T-helper 9 cell (primary cell): Measurements from ENCODE around the gene RPL6.
"Not testable (repeated sequence)": the region's sequence is repeated elsewhere in the genome, so short reads cannot be mapped to it uniquely, and the experiment has no call there.

Source experiments
- DNase-seq: peaks from one replicate; pipeline ENCODE4 v3.0.0-alpha.2; 2020

Gene RPL6

DNA sequence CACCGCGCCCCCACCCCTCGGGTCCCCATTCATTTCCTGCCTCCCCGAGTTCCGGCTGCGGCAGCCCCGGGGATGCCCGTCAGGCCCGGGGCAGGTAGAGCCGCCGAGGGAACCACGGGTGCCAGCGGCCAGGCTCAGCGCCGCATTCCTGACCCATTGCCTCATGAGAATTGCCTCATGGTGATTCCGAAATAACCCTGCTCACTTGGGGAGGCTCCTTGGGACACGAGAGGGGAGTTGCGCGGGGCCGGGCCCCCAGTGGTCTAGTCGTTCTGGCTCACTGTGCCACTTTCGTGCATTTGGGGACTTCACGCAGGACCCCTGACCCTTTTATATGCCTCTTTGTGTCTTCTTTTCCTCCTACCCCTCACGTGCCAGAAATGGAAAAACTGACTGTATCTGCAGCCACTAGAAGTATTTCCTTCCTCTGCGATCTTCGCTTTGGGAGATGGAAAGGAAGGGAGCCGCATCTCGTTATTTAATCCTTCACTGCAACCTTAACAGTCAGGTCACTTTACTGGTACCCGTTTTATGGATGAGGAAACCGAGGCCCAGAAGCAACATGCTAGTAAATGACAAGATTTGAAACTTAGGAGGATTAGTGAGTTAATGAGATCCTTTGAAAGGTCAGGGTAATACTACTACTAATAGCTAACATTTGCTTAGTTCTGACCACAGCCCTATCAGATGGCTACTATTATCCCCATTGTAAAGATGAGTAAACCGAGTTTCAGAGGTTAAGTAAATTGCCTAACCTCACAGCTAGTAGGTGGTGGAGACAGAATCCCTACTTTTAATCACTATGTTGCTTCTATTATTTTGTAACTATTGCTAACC is 10.1 kb upstream of the RPL6 start:
- DNase-seq: no peak

DNA sequence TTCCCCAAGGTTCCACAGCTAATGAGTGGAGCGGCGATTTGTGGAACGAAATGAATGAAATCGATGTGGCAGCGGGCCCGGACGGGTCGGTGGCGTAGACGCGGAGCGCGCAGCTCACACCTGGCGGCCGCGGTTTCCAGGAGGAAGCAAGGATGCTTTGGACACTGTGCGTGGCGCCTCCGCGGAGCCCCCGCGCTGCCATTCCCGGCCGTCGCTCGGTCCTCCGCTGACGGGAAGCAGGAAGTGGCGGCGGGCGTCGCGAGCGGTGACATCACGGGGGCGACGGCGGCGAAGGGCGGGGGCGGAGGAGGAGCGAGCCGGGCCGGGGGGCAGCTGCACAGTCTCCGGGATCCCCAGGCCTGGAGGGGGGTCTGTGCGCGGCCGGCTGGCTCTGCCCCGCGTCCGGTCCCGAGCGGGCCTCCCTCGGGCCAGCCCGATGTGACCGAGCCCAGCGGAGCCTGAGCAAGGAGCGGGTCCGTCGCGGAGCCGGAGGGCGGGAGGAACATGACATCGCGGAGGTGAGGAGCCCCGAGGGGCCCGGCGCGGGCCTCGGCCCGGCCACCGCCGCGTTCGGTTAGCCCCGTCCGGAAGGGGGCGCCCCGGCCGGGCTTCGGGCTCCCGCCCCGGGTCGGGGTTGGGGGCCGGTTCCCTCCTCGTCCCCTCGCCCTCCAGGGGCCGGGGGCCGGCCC is 9.3 kb upstream of the RPL6 start, which contains the start of gene PTPN11:
PTPN11 (plus strand) TSS at position 340 of the 689 bp plus-strand sequence; CDS start at position 505, 165 bp downstream.
- peak; percentile 89 for DNase-seq

DNA sequence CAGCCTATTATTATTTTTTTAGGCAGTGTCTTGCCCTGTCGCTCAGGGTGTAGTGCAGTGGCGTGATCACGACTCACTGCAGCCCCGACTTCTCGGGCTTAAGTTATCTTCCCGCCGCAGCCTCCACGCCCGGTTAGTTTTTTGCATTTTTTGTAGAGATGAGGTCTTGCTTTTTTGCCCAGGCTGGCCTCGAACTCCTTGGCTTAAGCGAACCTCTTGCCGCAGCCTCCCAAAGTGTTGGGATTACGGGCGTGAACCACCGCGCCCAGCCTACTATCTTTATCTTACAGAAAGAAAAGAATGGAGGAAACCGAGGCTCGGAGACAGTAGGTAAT is 8.8 kb upstream of the RPL6 start:
- no peak for DNase-seq

DNA sequence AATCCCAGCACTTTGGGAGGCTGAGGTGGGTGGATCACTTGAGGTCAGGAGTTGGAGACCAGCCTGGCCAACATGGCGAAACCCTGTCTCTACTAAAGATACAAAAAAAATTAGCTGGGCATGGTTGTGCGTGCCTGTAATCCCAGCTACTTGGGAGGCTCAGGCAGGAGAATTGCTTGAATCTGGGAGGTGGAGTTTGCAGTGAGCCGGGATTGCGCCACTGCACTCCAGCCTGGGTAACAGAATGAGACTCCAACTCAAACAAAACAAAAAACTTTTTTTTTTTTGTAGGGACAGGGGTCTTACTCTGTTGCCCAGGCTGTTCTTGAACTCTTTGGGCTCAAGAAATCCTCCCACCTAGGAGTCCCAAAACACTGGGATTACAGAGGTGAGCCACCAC is 6.1 kb upstream of the RPL6 start:
- not testable (repeated sequence) for DNase-seq

DNA sequence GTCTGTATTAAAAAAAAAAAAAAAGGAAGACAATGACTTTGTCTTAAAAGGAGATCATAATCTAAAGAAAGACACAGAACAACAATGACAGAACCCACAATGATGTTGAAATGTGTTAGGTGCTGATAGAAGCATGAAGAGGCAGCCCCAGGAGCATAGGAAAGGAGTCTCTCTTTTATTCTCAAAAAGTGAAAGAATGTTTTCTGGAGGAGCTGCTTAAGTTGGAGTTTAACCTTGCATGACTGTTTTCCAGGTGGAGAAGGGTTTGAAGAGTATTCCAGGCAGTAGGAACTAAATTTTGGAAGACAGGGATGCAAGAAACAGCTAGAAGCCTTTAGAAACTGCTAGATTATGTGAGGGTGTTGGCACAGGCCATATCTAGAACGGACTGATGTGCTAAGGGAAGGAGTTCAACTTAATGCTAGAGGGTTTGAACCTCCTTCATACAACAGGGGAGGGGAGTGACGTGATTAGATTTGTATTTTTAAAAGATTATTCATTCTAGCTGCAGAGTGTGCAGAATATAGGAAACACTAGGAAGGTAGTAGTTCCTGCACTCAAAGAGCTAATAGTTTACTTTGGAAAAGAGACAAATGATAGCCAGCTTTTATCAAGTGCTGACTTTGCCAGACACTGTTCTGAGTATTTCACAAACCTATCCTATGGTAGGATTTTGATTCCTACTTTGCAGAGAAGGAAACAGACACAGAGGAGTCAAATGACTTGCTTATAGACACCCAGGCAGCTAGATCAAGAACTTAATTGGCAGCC is 4.6 kb upstream of the RPL6 start:
- DNase-seq: no peak

DNA sequence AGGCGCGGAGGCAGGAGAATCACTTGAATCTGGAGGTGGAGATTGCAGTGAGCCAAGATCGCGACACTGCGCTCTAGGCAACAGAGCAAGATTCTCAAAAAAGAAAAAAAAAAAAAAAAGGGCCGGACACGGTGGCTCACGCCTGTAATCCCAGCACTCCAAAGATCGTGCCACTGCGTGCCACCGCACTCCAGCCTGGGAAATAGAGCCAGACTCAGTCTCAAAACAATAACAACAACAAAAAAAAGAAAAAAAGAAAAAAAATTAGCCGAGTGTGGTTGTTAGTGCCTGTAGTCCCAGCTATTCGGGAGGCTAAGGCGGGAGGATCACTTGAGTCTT is 470 bp upstream of the RPL6 start:
- DNase-seq: no peak

DNA sequence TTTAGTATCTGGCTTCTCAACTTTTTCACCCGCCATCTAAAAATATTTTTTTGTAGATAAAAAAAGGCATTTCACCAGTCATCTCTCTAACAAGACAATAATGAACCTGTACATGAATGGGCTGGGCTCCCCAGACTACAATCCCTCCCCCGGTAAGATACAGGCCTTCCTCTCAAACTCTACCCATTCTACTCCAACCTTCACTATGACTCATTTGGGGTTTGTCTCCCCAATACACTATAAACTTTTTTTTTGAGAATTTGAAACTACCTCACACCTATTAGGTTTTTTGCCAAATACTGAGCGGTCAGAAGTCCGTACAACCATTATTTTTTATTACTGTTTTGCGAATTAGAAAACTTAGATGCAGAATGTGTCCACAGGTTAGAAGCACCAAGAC is 784 bp downstream of the RPL6 start:
- no peak for DNase-seq

DNA sequence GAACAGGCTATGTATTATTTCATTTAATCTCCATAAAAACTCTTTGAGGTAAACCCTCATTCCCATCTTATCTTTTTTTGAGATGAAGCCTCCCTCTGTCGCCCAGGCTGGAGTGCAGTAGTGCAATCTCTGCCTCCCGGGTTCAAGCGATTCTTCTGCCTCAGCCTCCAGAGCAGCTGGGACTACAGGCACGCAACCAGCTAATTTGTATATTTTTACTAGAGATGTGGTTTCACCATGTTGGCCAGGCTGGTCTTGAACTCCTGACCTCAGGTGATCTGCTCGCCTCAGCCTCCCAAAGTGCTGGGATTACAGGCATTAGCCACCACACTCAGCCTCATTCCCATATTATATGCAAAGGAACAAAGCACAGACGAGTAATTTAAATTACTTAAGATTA is 1.7 kb downstream of the RPL6 start:
- not testable (repeated sequence) for DNase-seq

DNA sequence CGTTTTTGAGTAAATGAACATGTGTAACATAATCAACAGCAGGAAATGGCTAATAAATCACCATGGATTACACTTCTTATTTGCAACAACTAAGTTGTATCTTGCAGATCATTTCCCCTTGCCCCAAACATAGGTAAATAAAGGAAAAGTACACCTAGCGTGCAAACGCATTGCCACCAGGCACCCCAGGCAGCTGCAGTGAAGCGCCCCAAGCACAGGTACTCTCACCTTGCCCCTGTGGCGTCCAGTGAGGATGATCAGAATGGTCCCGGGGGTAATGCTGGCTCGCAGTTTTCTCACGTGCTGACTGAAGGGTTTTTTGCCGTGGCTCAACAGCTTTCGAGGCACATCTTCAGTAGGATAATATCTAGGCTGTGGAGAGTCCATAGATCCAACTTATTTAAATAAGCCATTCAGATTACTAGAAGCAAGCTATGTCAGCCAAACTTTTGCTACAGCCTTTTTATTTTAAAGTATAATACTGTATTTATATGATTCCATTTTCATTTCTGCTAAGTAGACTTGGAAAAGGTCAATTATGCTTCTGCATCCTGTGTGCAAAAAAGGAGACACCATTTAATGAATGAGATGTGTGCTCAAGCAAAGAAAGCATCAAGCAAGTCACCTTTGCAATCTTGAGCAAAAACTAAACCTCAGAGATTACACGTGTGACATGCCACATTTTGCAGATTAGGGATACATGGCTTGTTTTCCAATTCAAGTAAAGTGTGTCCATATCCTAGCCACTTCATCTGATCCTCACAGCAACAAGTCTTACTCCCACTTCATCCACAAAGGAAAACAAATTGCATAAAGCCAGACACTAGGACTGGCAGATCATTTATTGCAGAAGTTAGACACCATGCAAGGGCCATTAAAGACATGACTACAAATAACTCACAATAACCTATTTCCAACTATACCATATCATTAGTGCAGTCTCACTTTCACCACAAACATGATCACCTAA is 2.6 kb downstream of the RPL6 start:
- no peak for DNase-seq

DNA sequence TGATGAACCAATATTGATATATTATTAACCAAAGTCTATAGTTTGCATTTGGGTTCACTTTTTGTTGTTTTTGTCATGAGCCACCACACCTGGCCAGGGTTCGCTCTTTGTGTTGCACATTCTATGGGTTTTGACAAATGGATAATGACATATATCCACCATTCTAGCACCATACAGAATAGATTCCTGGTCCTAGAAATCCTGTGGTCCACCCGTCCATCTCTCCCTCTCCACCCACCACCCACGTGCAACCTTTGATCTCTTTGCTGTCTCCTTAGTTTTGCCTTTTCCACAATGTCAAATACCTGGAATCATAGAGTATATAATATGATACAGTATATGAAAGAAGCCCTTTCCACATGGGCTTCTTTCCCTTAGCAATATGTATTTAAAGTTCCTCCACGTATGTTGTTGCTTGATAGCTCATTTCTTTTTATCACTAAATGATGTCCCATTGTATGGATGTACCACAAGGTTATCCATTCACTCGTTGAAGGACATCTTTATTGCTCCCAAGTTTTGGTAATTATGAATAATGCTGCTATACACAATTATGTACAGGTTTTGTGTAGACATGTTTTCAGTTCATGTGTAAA is 7.4 kb downstream of the RPL6 start:
- no peak for DNase-seq

DNA sequence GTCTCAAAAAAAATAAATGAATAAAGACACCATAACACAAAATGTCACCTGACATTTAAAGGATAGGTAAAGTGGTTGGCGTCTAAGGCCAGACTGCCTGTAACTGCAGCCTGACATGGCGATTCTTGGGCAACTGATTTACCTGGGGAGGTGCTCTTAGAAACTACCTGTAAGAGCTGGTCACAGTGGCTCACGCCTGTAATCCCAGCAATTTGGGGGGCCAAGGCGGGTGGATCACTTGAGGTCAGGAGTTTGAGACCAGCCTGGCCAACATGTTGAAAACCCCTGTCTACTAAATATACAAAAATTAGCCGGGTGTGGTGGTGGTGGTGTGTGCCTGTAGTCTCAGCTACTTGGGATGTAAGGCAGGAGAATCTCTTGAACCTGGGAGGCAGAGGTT is 8.4 kb downstream of the RPL6 start:
- no peak for DNase-seq

DNA sequence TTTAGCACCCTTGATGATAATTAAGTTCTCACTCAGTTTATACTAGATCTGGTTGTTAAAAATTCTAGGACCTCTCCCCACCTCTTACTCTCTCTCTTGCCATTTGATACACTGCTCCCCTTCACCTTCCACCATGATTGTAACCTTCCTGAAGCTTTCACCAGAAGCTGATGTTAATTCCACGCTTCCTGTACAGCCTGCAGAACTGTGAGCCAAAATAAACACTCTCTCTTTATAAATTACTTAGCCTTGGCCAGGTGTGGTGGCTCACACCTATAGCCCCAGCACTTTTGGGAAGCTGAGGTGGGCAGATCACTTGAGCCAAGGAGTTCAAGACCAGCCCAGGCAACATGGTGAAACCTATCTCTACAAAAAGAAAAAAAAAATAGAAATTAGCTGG is 16.1 kb downstream of the RPL6 start:
- no peak for DNase-seq

DNA sequence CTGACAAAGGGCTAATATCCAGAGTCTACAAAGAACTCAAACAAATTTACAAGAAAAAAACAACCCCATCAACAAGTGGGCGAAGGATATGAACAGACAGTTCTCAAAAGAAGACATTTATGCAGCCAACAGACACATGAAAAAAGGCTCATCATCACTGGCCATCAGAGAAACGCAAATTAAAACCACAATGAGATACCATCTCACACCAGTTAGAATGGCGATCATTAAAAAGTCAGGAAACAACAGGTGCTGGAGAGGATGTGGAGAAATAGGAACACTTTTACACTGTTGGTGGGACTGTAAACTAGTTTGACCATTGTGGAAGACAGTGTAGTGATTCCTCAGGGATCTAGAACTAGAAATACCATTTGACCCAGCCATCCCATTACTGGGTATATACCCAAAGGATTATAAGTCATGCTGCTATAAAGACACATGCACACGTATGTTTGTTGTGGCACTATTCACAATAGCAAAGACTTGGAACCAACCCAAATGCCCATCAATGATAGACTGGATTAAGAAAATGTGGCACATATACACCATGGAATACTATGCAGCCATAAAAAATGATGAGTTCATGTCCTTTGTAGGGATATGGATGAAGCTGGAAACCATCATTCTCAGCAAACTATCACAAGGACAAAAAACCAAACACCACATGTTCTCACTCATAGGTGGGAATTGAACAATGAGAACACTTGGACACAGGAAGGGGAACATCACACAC is 19.3 kb downstream of the RPL6 start:
- not testable (repeated sequence) for DNase-seq

DNA sequence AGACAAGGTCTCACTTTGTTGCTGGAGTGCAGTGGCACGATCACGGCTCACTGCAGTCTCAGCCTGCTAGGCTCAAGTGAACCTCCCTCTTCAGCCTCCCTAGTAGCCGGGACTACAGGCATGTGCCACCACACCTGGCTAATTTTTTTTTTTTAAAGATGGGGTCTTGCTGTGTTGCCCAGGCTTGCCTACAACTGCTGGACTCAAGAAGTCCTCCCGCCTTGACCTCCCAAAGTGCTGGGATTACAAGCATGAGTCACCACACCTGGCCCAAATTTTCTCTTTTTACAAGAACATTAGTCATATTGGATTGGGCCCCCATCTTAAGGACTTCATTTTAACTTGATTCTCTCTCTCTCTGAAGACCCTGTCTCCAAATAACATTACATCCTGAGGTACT is 20.2 kb downstream of the RPL6 start:
- DNase-seq: no peak

DNA sequence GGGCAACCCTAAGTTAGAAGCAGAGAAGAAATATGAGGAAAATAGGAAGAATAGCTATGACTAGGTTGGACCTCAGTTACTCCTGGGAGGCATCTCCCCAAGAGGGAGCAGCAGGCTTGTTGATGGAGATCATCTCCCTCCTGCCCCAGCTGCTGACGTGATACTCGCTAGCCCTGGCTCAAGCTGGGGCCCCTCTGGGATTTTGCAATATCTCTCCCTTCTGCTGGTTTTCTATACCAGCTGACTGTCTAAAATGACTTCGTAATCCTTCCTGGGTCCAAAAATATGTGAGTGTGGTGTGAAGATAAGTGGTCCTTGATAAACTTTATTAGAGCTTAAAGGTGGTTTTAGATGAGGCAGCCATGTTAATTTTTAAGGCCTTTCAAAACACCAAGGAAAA is 22.7 kb downstream of the RPL6 start:
- DNase-seq: no peak

DNA sequence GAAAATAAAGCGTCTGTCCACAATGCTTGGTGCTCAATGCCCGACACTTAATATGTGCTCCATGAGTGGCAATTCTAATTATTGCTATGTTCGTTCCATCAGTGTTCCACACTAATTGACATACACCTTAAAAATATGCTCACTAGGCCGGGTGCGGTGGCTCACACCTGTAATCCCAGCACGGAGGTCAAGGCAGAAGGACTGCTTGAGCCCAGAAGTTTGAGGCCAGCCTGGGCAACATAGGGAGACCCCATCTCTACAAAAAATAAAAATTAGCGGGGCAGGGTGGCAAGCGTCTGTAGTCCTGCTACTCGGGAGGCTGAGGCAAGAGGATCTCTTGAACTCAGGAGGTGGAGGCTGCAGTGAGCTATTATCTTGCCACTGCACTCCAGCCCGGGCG is 26.5 kb downstream of the RPL6 start:
- no peak for DNase-seq

DNA sequence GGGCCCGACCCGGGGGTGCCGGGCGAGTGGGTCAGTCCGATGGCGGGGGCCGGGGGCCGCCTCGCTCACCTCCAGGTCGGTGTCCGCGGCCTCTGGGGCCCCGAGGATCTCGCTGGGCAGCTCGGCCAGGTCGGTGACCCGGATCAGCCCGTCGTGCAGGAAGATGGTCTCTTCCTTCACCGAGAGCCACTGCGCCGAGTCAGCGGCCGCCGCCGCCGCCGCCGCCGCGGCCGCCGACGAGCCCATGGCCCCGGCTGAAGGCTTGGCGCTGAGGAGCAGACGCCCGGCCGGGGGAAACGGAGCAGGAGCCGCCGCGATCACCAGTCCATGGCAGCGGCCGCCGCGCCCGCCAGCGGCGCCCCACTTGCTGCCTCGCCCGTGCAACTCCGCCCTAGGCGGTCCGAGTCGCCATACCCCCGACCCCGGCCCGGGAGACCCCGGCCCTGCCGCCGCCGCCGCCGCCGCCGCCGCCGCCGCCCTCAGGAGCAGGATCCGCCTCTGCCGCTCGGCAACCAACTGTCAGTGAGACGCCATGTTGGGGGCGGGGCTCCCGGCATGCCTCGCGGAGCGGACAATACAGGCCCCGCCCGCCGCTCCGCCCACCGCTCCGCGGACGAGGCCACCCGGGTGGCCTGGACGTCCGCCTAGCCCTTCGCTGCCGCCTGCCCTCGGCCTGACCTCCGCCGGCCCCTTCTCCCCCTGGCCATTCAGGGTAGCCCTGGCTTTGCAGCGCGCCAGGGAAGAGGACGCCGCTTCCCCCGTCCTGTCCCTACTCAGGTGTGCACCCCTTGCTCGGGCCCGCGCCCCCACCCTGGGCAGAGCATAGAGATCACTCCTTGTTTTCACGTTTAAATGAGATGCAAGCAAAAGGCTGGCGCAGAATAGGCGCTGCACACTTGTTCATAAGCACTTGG is 27.3 kb downstream of the RPL6 start, which contains the start of gene HECTD4:
HECTD4 (minus strand) TSS at position 549 of the 914 bp plus-strand sequence; CDS start at position 246, 303 bp downstream.
- peak; percentile 93 for DNase-seq

DNA sequence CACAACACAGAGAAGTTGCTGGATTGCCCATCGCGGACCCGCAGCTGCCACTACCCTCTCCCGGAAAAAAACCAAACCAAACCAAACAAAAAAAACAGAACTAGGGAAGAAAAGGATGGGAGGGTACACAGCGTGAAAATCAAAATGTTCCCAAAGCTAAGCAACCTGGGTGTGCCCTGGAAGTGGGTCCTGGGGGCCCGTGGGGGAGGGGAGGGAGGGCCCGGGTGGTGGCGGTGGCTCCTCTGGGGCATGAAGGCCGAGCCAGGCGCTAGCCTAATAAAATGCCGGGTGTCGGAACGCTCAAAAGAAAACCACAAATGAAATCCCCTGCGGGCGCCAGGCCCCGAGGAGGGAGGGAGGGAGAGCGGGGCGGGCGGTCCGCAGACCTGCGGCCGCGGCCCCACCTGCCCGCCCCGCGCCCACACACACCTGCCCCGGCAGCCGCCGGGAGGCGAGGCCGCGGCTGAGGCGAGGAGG is 28.0 kb downstream of the RPL6 start:
- DNase-seq: peak; percentile 21

DNA sequence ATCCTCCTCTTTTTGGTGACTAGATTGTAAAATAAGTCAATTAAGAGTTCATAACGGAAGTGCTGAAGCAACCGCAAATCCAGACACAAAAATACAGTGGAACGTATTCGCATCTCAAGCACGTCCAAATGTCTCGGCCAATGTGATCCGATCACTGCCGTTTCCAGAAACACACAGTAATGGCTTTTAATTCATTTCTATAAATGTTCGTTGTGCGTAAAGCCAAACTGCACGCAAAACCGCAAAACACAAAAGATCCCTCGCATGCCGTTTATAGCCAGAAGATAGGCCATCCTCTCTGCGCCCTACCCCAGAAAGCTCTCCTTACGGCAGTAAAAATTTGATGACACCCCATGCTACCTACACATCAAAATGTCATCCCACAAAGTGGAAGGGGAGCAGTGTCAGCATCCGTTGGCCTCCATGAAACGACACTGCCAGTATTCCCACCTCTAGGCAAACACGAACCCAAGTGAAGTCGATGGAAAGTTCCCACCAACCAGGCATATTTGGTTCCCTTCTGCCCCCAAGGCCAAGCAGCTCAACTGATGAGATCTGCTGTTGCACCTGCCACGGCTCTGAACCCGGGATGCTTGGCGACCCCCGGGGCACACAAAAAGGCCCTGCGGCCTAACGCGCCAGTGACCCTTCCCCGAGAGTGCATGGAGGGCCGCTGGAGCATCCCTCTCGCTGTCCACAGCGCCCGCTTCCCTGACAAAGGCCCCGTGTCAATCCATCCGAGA is 28.6 kb downstream of the RPL6 start:
- DNase-seq: no peak
